Ovary (tissue), 9 donors: ENCODE data around the gene BRINP1. TPM values are rescaled to one million over a fixed set of nuclear protein-coding genes. Genes with fewer than 3 reads are reported as not detected.

Experiments
- DNase-seq, 5 donors: peaks; one replicate each; pipeline ENCODE4 v3.0.0-alpha.2; 2019 to 2020
- H3K27ac ChIP-seq, 2 donors: fragments of 200-600 bp; one replicate each; pipeline versions ENCODE4 v1.5.1 to v1.8.0; 2019 to 2022
- H3K27me3 ChIP-seq: fragments of 200-600 bp; one replicate; pipeline ENCODE4 v1.8.0; 2022
- H3K36me3 ChIP-seq: fragments of 200-600 bp; sonication (generic); one replicate; pipeline ENCODE4 v1.5.1; 2019
- H3K4me1 ChIP-seq: one replicate; pipeline ENCODE4 v1.8.1; 2013; ENCODE audit warnings: mild to moderate bottlenecking, moderate library complexity; ENCODE audit not compliant: insufficient read depth
- H3K4me3 ChIP-seq: fragments of 200-600 bp; sonication (generic); one replicate; pipeline ENCODE4 v1.5.1; 2017
- H3K9me3 ChIP-seq, 2 donors: fragments of 200-600 bp in 1 of 2; sonication (generic) in 1 of 2; one replicate each; pipeline versions ENCODE4 v1.5.1 to v1.8.1; 2013 to 2019; ENCODE audit warnings: mild to moderate bottlenecking in 1 of 2, moderate library complexity in 1 of 2
- EP300 ChIP-seq: sonication (generic); formaldehyde crosslinking; IDR thresholded peaks from one replicate; pipeline ENCODE4 v1.6.1; 2017; ENCODE audit warnings: antibody characterized with exemption
- POLR2A ChIP-seq: fragments of 450-650 bp; IDR thresholded peaks from one replicate; pipeline ENCODE4 v1.6.1; 2017; ENCODE audit warnings: antibody characterized with exemption, mild to moderate bottlenecking, moderate library complexity
- WGBS, 3 donors: extraction: QIAGEN DNeasy Blood & Tissue Kit in 1 of 3; methylation state at CpG; one replicate each; pipeline versions ENCODE4 v1.1.5 to v1.1.7; 2013 to 2017; 5-methylcytosine and 5-hydroxymethylcytosine counted together
- intact Hi-C, 4 donors: fragments of 100-400 bp; cut with DNase I; formaldehyde crosslinking; loops; one replicate each; pipeline versions ENCODE4 v1.11.0 to v1.15.1; 2022 to 2023
- polyA plus RNA-seq, 2 donors: library from polyadenylated mRNA; stranded (reverse); fragments of 200-250 nt in 1 of 2; fragments of 350-450 nt in 1 of 2; fragmentation: Illumina TruSeq in 1 of 2; extraction: RNeasy Lipid Tissue Mini Kit (QIAGEN cat#74804) in 1 of 2; gene quantifications; one replicate each; pipeline ENCODE4 v1.2.3, GENCODE V29; 2013 to 2014
- total RNA-seq, 7 donors: library from RNA; depleted of rRNA in 2 of 7; stranded (reverse); fragments of >200 nt in 2 of 7; fragmentation: NEBNext Ultra II Directional in 3 of 7; extraction: Animal tissue kit (Norgen Biotek cat#: 25700) in 3 of 7; gene quantifications; one replicate each; pipeline versions ENCODE4 v1.1.0 to v1.2.4, GENCODE V29; 2016 to 2023
- TF ChIP-seq, protein P1 (sequence below), 3 donors: fragments of 450-650 bp in 2 of 3; fragments of 200-600 bp in 1 of 3; IDR thresholded peaks; one replicate each; pipeline versions ENCODE4 v1.5.1 to v1.8.0; 2016 to 2022; ENCODE audit warnings: antibody characterized with exemption in 3 of 3, mild to moderate bottlenecking in 1 of 3
- donor health status: DM: no; HTN: no; CAD: no; lungs with moderate emphysema.
- donor health status: DM: no; HTN: no; CAD: no.
- donor health status: Bipolar disorder and iron deficiency.
- donor health status: DM: yes; HTN: yes; CAD: no.
- donor health status: DM: no; HTN: no; CAD: no.
- donor health status: DM: yes; HTN: yes; CAD: no.

Gene BRINP1
- total and polyA plus RNA-seq, 9 donors, result 0.08 to 0.32 (median 0.13) TPM; not detected in 6

DNA sequence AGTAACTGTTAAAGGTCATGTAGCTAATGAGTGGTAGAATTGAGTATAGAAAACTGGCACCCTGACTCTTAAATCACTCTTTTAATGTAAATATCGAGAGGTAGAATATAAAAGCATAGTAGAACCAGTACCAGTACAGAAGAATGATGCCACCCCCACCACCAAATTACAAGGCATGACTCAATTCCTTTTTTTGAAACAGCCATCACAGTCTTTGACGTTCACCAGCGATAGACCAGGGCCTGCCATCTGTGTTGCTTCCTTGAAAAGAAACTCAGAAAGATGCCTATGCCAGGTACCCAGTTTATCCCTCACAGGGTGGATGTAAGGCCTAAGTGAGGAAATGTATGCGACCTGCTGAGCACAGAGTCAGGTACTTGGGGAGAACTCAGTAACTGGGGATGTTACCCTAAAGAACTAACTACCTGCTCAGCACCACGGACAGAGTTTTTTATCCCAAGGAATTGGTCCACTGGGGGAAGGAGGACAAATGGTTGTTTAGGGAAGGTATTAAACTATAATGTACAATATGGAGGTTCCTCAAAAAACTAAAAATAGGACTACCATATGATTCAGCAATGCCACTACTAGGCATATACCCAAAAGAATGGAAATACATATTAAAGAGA is 116.5 kb downstream of the BRINP1 start:
- Histone ChIP-seq H3K4me1 (no peaks in the 10 kb centered on the region), H3K27ac (no peak overlapping the region), H3K36me3 (no peaks in the 10 kb centered on the region), H3K27me3 (no peaks in the 10 kb centered on the region), H3K4me3 (no peak overlapping the region), H3K9me3 (peaks cover 0 to 4% of the 10 kb centered on the region in 2 donors)
- DNase-seq, result no peak
- intact Hi-C loops, result no loop called here
- TF ChIP-seq POLR2A, result no peak
- no peak for TF ChIP-seq EP300
- TF ChIP-seq, protein P1, sequence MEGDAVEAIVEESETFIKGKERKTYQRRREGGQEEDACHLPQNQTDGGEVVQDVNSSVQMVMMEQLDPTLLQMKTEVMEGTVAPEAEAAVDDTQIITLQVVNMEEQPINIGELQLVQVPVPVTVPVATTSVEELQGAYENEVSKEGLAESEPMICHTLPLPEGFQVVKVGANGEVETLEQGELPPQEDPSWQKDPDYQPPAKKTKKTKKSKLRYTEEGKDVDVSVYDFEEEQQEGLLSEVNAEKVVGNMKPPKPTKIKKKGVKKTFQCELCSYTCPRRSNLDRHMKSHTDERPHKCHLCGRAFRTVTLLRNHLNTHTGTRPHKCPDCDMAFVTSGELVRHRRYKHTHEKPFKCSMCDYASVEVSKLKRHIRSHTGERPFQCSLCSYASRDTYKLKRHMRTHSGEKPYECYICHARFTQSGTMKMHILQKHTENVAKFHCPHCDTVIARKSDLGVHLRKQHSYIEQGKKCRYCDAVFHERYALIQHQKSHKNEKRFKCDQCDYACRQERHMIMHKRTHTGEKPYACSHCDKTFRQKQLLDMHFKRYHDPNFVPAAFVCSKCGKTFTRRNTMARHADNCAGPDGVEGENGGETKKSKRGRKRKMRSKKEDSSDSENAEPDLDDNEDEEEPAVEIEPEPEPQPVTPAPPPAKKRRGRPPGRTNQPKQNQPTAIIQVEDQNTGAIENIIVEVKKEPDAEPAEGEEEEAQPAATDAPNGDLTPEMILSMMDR (IDR thresholded peaks at IDR 0.05), result no peak
- 80 to 91% (median 85%) methylated on average over 5 of the region's 5 CpGs for WGBS, 3 donors

DNA sequence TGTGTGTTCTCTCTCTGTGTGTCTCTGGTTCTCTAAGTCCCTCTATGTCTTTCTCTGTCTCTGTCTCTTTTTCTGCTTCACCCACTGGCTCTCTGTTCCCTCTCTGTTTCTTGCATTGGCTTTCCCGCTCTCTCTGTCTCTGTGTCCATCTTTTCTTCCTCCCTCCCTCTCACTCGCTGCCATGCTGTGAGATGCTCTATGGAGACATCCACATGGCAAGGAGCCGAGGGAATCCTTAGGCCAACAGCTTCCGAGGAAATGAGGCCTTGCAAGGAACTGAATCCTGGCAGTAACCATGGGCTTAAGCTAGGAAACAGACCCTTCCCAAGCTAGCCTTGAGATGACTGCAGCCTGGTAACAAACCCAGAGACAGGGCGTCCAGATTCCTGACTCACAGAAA is 117.3 kb downstream of the BRINP1 start:
- Histone ChIP-seq H3K36me3 (no peaks in the 10 kb centered on the region), H3K4me3 (no peak overlapping the region), H3K4me1 (no peaks in the 10 kb centered on the region), H3K27ac (no peak overlapping the region), H3K9me3 (peaks cover 0 to 4% of the 10 kb centered on the region in 2 donors), H3K27me3 (no peaks in the 10 kb centered on the region)
- DNase-seq, result no peak
- WGBS, 3 donors, result 53 to 69% (median 59%) methylated on average over 5 of the region's 5 CpGs
- intact Hi-C loops, result no loop called here
- TF ChIP-seq POLR2A (no peak), EP300 (no peak)
- TF ChIP-seq, protein P1 (IDR thresholded peaks at IDR 0.05), result no peak

DNA sequence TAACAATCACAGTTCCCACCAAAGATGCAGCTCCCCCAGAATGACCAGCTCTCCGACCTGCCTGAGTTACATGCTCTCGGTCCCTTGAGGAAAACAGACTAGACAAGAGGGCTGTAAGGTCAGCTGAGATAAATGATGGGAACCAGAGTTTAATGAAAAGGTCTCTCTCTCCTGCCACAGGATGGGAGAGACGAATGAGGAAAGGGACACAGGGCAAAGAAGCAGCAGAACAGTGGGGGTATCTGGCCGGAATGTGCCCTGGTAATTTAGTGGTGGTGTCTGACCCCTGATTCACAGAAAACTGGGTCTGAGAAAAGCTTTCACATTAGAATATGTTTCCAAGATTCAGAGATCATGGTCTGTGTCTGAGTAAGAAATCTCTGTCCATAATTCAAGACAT is 118.5 kb downstream of the BRINP1 start:
- TF ChIP-seq POLR2A, result no peak
- TF ChIP-seq, protein P1 (IDR thresholded peaks at IDR 0.05), result no peak
- no peak for TF ChIP-seq EP300
- Histone ChIP-seq H3K36me3 (no peaks in the 10 kb centered on the region), H3K4me3 (no peak overlapping the region), H3K27ac (no peak overlapping the region), H3K4me1 (no peaks in the 10 kb centered on the region), H3K27me3 (no peaks in the 10 kb centered on the region), H3K9me3 (peaks cover 0 to 4% of the 10 kb centered on the region in 2 donors)
- DNase-seq, result no peak
- WGBS, 3 donors, result 14 to 22% (median 15%) methylated on average over 4 of the region's 4 CpGs
- intact Hi-C loops, result no loop called here

DNA sequence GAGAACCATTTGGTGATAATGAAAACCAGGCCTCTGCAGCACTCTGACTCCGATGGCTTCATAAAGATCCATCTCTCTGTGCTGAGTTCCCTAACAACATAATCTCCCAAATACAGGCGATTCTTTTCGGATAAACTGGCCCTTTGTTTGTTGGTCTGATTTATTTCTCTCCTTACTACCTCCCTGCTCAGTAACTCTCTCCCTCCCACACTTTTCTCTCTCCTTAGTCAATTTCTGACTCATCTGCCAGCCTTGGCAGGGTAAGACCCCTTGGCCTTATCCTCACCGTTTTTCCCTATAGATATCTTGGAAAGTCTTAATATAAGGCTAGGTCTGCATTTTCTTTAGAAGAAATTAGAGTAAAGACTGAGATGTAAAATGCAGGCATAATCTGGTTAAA is 128.7 kb downstream of the BRINP1 start:
- Histone ChIP-seq H3K4me3 (no peak overlapping the region), H3K27me3 (no peaks in the 10 kb centered on the region)
- TF ChIP-seq, protein P1 (IDR thresholded peaks at IDR 0.05), result no peak
- TF ChIP-seq EP300, result no peak
- no peak for TF ChIP-seq POLR2A

More for the DNA sequence above, 128.7 kb downstream of the BRINP1 start:
- intact Hi-C loops, result no loop called here
- Histone ChIP-seq H3K36me3 (no peaks in the 10 kb centered on the region), H3K4me1 (no peaks in the 10 kb centered on the region), H3K27ac (no peak overlapping the region), H3K9me3 (no peaks in the 10 kb centered on the region)
- DNase-seq, result no peak
- 11 to 15% (median 12%) methylated on average over 4 of the region's 4 CpGs for WGBS, 3 donors
